Measurements from ENCODE around the gene TBATA.

- TF ChIP-seq CTCF (IDR thresholded peaks at IDR 0.05) (no peak), USF2 (IDR thresholded peaks at IDR 0.05; ENCODE audit: borderline replicate concordance, low read depth, low read length) (no peak), FOXM1 (IDR thresholded peaks at IDR 0.05; ENCODE audit: low read depth) (no peak), TCF12 (IDR thresholded peaks at IDR 0.05) (no peak)
Observed at GRCh38 chr10:70760271-70760787, 24.8 kb downstream of the TBATA start.
